Thyroid gland (tissue), 4 donors: ENCODE data around the gene SLC2A9.

Source experiments
- CTCF ChIP-seq, 6 experiments: fragments of 200-600 bp in 3 of 6; fragments of 450-650 bp in 3 of 6; sonication (generic) in 3 of 6; IDR thresholded peaks; one replicate each; pipeline ENCODE4 v1.5.1; 2016 to 2019; ENCODE audit warnings: antibody characterized with exemption in 6 of 6, mild to moderate bottlenecking in 2 of 6, inconsistent platforms in 1 of 6, moderate library complexity in 1 of 6
- POLR2A ChIP-seq, 2 donors: fragments of 450-650 bp; IDR thresholded peaks; one replicate each; pipeline ENCODE4 v1.6.1; 2017; ENCODE audit warnings: antibody characterized with exemption in 2 of 2, mild to moderate bottlenecking in 2 of 2, moderate library complexity in 1 of 2

GRCh38 chr4:9968472-9968871 is 52.8 kb downstream of the SLC2A9 start:
- no peak for TF ChIP-seq CTCF (IDR thresholded peaks at IDR 0.05)
- TF ChIP-seq POLR2A (IDR thresholded peaks at IDR 0.05) = no peak
